ENCODE measurements around the gene ZNF598.
"Not testable (repeated sequence)": the region's sequence is repeated elsewhere in the genome, so short reads cannot be mapped to it uniquely, and the experiment has no call there.

The ZNF598 gene

GRCh38 chr16:2036200-2036966, 26.8 kb upstream of the ZNF598 start:
- H3K27ac ChIP-seq = peak overlapping the region; percentile 81 to 97
- no peak for DNase-seq (ENCODE audit: low spot score)
- no peak for TF ChIP-seq CTCF (IDR thresholded peaks at IDR 0.05)
- H3K4me3 ChIP-seq = peak overlapping the region; percentile 62

- peak overlapping the region; percentile 62 for H3K4me3 ChIP-seq
- TF ChIP-seq CTCF (IDR thresholded peaks at IDR 0.05) = no peak
- H3K27ac ChIP-seq = peak overlapping the region; percentile 81 to 97
- no peak for DNase-seq (ENCODE audit: low spot score)
These were observed 26.0 kb upstream of the ZNF598 start for GRCh38 chr16:2035431-2036199.

- no peak for DNase-seq (ENCODE audit: low spot score)
- no peak for TF ChIP-seq CTCF (IDR thresholded peaks at IDR 0.05)
- peak overlapping the region; percentile 81 to 97 for H3K27ac ChIP-seq
- peak overlapping the region; percentile 62 for H3K4me3 ChIP-seq
These were observed 25.2 kb upstream of the ZNF598 start for GRCh38 chr16:2034696-2035430.

- peak overlapping the region; percentile 87 to 97 for H3K27ac ChIP-seq
- peak overlapping the region; percentile 70 for H3K4me3 ChIP-seq
- not testable (repeated sequence) for DNase-seq (ENCODE audit: low spot score)
These were observed 24.5 kb upstream of the ZNF598 start for GRCh38 chr16:2033909-2034695.

GRCh38 chr16:2033057-2033908, 23.7 kb upstream of the ZNF598 start:
- Histone ChIP-seq H3K27ac (peak overlapping the region; percentile 87 to 97), H3K4me3 (peak overlapping the region; percentile 70)
- DNase-seq (ENCODE audit: low spot score) = peak; percentile 93
- no peak for TF ChIP-seq CTCF (IDR thresholded peaks at IDR 0.05)

- Histone ChIP-seq H3K4me3 (peak overlapping the region; percentile 70), H3K27ac (peak overlapping the region; percentile 87 to 97)
- no peak for TF ChIP-seq CTCF (IDR thresholded peaks at IDR 0.05)
- no peak for DNase-seq (ENCODE audit: low spot score)
These were observed 22.9 kb upstream of the ZNF598 start for GRCh38 chr16:2032285-2033056.
